Brain microvascular endothelial cell (primary cell): ENCODE measurements around the gene OTUD5.

Source experiments
- DNase-seq: peaks from one replicate; pipeline ENCODE4 v3.0.0-alpha.2; 2020
- H3K27ac ChIP-seq: fragments of 250-450 bp; sonication (Bioruptor Pico); 2 replicates; pipeline ENCODE4 v1.5.1; 2020; ENCODE audit warnings: mild to moderate bottlenecking, moderate library complexity
- H3K27me3 ChIP-seq: fragments of 250-450 bp; sonication (Bioruptor Pico); replicated peaks from 2 replicates; pipeline ENCODE4 v1.5.1; 2020; ENCODE audit warnings: mild to moderate bottlenecking
- H3K36me3 ChIP-seq: fragments of 250-450 bp; sonication (Bioruptor Pico); replicated peaks from 2 replicates; pipeline ENCODE4 v1.5.1; 2020; ENCODE audit warnings: mild to moderate bottlenecking
- H3K4me3 ChIP-seq: 2 replicates; pipeline ENCODE4 v1.5.1; 2011; ENCODE audit warnings: low read depth, mild to moderate bottlenecking, control low read depth, low read length, moderate library complexity
- in situ Hi-C: cut with HindIII; loops from 2 replicates; pipeline ENCODE4 v1.10.0; 2017; ENCODE audit warnings: low sequenced_read_pairs, low pct_ligation_motif_present
- TF ChIP-seq, protein P1 (sequence below): IDR thresholded peaks from 2 replicates; pipeline ENCODE4 v1.5.1; 2011; ENCODE audit warnings: low read depth, mild to moderate bottlenecking, moderate library complexity, low read length, control low read depth, inconsistent platforms; ENCODE audit errors: missing control alignments

The OTUD5 gene

DNA sequence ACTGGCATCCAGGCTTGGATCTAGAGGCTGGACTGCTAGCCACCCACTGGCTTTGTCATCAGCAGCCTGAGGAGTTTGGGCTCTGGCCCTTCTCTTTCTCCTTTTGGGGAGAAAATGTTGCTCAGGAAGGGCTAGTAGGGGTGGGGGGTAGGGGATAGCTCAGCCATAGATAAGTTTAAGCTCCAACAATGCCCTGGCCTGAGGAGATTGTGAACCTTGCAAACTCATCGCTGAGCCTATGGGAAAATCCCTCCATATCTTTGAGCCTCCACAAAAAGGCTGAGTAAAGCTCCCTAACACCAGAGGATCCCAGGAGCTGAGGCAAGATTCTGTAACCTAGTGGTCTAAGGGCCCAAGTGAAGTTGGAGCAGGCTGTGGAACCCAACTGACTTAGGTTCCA lies 8.8 kb downstream of the OTUD5 start:
- H3K27me3 ChIP-seq, result no peaks in the 10 kb centered on the region
- no peak for DNase-seq
- in situ Hi-C loops, result no loop called here
- H3K4me3 ChIP-seq, result no peak overlapping the region
- TF ChIP-seq, protein P1, sequence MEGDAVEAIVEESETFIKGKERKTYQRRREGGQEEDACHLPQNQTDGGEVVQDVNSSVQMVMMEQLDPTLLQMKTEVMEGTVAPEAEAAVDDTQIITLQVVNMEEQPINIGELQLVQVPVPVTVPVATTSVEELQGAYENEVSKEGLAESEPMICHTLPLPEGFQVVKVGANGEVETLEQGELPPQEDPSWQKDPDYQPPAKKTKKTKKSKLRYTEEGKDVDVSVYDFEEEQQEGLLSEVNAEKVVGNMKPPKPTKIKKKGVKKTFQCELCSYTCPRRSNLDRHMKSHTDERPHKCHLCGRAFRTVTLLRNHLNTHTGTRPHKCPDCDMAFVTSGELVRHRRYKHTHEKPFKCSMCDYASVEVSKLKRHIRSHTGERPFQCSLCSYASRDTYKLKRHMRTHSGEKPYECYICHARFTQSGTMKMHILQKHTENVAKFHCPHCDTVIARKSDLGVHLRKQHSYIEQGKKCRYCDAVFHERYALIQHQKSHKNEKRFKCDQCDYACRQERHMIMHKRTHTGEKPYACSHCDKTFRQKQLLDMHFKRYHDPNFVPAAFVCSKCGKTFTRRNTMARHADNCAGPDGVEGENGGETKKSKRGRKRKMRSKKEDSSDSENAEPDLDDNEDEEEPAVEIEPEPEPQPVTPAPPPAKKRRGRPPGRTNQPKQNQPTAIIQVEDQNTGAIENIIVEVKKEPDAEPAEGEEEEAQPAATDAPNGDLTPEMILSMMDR, result no peak
- no peak overlapping the region for H3K27ac ChIP-seq
- no peaks in the 10 kb centered on the region for H3K36me3 ChIP-seq

DNA sequence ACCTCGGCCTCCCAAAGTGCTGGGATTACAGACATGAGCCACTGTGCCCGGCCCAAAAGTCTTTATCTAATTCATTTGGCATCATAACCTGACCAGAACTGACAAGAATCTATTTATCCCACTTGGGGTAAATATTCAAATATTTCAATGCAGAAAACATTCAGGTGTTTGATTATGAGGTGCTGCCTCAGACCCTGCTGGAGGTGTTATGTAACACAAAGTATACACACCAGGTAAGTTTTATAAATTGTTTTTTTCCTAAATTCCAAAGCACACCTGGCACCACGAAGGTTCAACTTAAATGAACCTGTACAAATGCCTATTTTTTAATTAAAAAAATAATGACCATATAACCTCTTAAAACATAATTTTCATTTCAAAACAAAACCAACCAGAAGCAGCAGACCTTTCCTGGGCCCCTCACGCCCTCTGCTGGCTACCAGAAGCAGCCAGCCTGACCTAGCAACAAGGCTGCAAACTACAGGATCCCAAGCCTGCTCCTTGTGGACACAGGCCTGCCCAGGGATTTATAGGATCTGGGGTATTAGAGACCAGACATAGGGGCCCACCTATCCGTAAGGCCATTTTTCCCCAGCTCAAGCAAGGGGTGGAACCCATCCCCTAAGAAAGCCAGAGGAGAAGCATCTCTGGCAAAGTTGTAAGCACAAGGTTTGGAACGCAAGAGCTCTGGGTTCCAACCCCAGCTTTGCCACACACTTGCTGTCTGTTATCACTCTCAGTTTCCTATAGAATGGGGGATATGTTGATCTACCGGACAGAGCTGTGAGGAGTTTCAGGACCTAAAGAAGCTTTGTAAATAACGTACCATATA lies 11.7 kb downstream of the OTUD5 start:
- H3K27ac ChIP-seq, result no peak overlapping the region
- H3K4me3 ChIP-seq, result no peak overlapping the region
- H3K27me3 ChIP-seq, result no peaks in the 10 kb centered on the region
- in situ Hi-C loops, result no loop called here
- TF ChIP-seq, protein P1, result peak; percentile 87
- peak; percentile 37 for DNase-seq
- H3K36me3 ChIP-seq, result peaks cover 2% of the 10 kb centered on the region

DNA sequence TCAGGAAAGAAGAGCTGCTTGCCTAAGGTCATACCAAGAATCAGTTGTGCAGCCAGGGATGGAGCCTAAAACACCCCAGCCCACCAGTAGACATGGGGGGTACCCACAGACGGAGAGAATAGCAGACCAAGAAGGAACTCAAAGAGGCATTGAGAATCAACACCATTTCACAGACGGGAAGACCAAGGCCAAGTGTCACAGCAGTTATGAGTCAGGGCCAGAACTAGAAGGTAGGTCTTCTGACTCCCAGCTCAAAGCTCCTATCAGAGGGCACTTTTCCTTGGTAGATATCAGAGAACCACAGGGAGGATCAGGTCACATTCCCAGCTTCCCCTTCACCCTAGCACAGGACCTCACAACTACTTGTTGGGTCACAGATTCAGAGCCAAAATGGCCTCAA lies 14.5 kb downstream of the OTUD5 start:
- in situ Hi-C loops, result no loop called here
- DNase-seq, result no peak
- H3K4me3 ChIP-seq, result no peak overlapping the region
- TF ChIP-seq, protein P1, result no peak
- H3K27ac ChIP-seq, result no peak overlapping the region
- H3K27me3 ChIP-seq, result no peaks in the 10 kb centered on the region
- peaks cover 2% of the 10 kb centered on the region for H3K36me3 ChIP-seq

DNA sequence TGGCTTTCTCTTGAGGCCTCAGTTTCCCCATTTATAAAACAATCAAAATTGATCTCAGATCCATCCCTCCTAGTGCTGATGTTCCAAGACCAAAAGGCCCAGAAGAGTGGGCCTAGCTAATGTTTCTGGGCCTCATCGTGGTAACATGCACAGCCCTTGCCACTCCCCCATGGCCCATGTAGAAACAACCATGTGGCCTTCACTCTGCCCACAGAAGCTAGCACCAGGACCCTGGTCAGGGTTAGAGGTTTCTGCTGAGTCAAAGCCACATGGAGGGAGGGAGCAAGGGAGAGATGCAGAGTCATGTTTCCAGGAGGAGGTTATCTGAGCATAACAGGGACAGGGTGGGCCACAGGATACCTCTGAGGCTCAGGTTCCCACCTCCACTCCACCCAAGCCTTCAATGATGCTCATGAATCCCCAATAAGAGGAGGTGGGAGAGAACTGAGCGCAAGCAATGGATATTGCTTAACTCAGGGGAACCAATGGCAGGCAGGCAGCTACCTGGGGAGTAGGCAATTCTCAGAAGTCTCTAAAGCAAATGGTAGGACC lies 16.9 kb downstream of the OTUD5 start:
- H3K4me3 ChIP-seq, result no peak overlapping the region
- H3K27me3 ChIP-seq, result no peaks in the 10 kb centered on the region
- peaks cover 2% of the 10 kb centered on the region for H3K36me3 ChIP-seq
- no peak for DNase-seq
- H3K27ac ChIP-seq, result no peak overlapping the region
- TF ChIP-seq, protein P1, result no peak
- in situ Hi-C loops, result no loop called here

DNA sequence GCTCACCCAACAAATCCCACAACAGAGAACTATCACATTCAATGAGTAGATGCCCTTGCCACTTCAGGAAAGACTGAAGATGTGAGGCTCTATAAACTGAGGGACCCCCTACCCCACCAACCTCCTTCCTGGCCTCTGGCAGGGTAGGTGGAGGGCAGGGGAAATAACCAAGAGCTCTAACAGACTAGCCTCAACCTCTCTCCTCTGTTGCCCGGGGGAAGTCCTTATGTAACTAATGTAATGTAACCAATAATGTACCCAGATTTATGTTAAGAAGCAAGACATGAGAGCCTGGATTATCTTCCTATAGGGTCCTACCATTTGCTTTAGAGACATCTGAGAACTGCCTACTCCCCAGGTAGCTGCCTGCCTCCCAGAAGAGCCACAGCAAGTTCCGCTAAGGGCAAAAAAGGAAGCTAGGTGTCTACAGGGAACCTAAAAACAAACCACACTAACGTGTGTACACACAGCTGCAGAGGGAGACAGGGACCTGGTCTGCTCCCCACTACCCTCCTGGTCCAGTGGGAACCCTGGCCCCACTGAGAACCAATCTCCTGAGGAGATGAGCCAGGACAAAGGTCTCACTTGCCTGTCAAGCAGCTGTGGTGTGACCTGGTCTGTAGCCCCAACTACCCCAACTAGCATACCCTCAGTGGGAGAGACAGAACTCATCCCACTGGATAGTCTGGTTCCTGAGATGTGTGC lies 17.7 kb downstream of the OTUD5 start:
- no peak overlapping the region for H3K4me3 ChIP-seq
- H3K27ac ChIP-seq, result no peak overlapping the region
- H3K36me3 ChIP-seq, result peaks cover 2% of the 10 kb centered on the region
- H3K27me3 ChIP-seq, result no peaks in the 10 kb centered on the region
- DNase-seq, result no peak
- in situ Hi-C loops, result no loop called here
- TF ChIP-seq, protein P1, result no peak
